ENCODE data around the gene B4GALNT3. TPM values are rescaled to one million over a fixed set of nuclear protein-coding genes. Genes with fewer than 3 reads are reported as not detected.

B4GALNT3 gene
- total RNA-seq, 3 donors from 2014 or later (not counting 1 experiment from before 2014, with no cell fraction given): 0.93 to 4.2 TPM; not detected in 1

DNA sequence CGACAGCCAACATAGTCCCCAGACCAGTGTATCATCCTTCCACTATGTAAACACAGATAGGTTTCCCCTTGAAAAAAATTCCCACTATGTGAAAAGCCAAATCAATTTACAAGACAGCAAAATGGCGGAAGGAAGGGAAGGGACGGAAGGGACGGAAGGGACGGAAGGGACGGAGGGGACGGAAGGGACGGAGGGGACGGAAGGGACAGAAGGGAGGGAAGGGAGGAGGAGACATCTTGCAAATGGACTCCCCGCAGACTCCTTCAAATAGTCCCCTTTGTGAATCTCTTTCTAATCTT is 128.2 kb downstream of the B4GALNT3 start:
- Mint-ChIP-seq H3K4me3 (no peak overlapping the region), H3K36me3 (no peaks in the 10 kb centered on the region), H3K9me3 (no peaks in the 10 kb centered on the region), H3K27ac (no peak overlapping the region), H3K27me3 (ENCODE audit: low read depth in 2 of 2) (no peaks in the 10 kb centered on the region), H3K4me1 (no peaks in the 10 kb centered on the region)
- Histone ChIP-seq H3K4me3 (ENCODE audit: low read length) (no peak overlapping the region), H3K9me3 (ENCODE audit: control insufficient read depth, insufficient read depth, low read length) (no peaks in the 10 kb centered on the region), H3K4me1 (ENCODE audit: control insufficient read depth, insufficient read depth, low read length) (no peaks in the 10 kb centered on the region), H3K36me3 (ENCODE audit: control insufficient read depth, insufficient read depth, low read length) (no peaks in the 10 kb centered on the region), H3K27me3 (ENCODE audit: control insufficient read depth, insufficient read depth, low read length) (no peaks in the 10 kb centered on the region), H3K27ac (ENCODE audit: low read length) (no peak overlapping the region)
- intact Hi-C loops (cut with micrococcal nuclease): no loop called here
- 97% methylated on average over 9 of the region's 10 CpGs for WGBS (ENCODE audit: insufficient coverage)
- no peak for TF ChIP-seq CTCF (IDR thresholded peaks at IDR 0.05)
- DNase-seq: no peak
- ATAC-seq: no peak

- Mint-ChIP-seq H3K4me3 (no peak overlapping the region), H3K4me1 (no peaks in the 10 kb centered on the region), H3K36me3 (no peaks in the 10 kb centered on the region), H3K9me3 (no peaks in the 10 kb centered on the region), H3K27ac (no peak overlapping the region), H3K27me3 (ENCODE audit: low read depth in 2 of 2) (no peaks in the 10 kb centered on the region)
- Histone ChIP-seq H3K27ac (ENCODE audit: low read length) (no peak overlapping the region), H3K9me3 (ENCODE audit: control insufficient read depth, insufficient read depth, low read length) (no peaks in the 10 kb centered on the region), H3K4me1 (ENCODE audit: control insufficient read depth, insufficient read depth, low read length) (no peaks in the 10 kb centered on the region), H3K36me3 (ENCODE audit: control insufficient read depth, insufficient read depth, low read length) (no peaks in the 10 kb centered on the region), H3K27me3 (ENCODE audit: control insufficient read depth, insufficient read depth, low read length) (no peaks in the 10 kb centered on the region), H3K4me3 (ENCODE audit: low read length) (no peak overlapping the region)
- DNase-seq (no peak), ATAC-seq (no peak)
- no peak for TF ChIP-seq CTCF (IDR thresholded peaks at IDR 0.05)
- WGBS (ENCODE audit: insufficient coverage): 100% methylated on average over 4 of the region's 4 CpGs
- intact Hi-C loops (cut with micrococcal nuclease): no loop called here
These were observed 128.9 kb downstream of the B4GALNT3 start for GRCh38 chr12:588646-589045.

DNA sequence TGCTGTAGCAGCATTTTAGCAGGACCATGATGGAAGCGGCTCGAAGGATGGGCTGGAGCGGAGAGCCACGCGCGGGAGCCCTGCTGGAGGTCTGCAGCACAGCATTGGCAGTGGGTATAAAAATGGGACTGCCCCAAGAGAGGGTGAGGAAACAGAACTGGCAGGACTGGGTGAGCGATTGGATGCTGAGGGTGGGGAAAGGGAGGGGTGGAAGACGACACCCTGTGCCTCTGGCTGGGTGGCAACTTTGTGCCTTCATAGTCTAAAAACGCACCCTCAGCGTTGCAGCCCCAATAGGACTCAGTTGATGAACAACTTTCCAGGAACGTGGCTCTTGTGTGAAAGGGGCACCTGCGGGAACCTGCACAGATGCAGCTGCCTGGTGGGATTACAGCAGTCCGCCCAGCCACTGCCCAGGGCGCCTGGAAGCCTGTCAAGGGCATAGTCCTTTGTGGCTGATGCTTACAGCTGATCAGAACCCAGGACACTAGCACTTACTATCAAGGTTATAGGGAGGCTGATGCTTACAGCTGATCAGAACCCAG is 130.5 kb downstream of the B4GALNT3 start:
- 86% methylated on average over 14 of the region's 14 CpGs for WGBS (ENCODE audit: insufficient coverage)
- no peak overlapping the region for H3K27ac Mint-ChIP-seq
- intact Hi-C loops (cut with micrococcal nuclease): no loop called here

More for the DNA sequence above, 130.5 kb downstream of the B4GALNT3 start:
- no peaks in the 10 kb centered on the region for H3K4me1 Mint-ChIP-seq
- H3K9me3 Mint-ChIP-seq: no peaks in the 10 kb centered on the region
- no peaks in the 10 kb centered on the region for H3K27me3 ChIP-seq (ENCODE audit: control insufficient read depth, insufficient read depth, low read length)
- ATAC-seq: no peak
- no peaks in the 10 kb centered on the region for H3K36me3 Mint-ChIP-seq
- no peak for DNase-seq
- H3K9me3 ChIP-seq (ENCODE audit: control insufficient read depth, insufficient read depth, low read length): no peaks in the 10 kb centered on the region
- no peak overlapping the region for H3K4me3 ChIP-seq (ENCODE audit: low read length)
- H3K36me3 ChIP-seq (ENCODE audit: control insufficient read depth, insufficient read depth, low read length): no peaks in the 10 kb centered on the region
- H3K4me1 ChIP-seq (ENCODE audit: control insufficient read depth, insufficient read depth, low read length): no peaks in the 10 kb centered on the region
- H3K4me3 Mint-ChIP-seq: no peak overlapping the region
- TF ChIP-seq CTCF (IDR thresholded peaks at IDR 0.05): no peak
- no peaks in the 10 kb centered on the region for H3K27me3 Mint-ChIP-seq (ENCODE audit: low read depth in 2 of 2)
- H3K27ac ChIP-seq (ENCODE audit: low read length): no peak overlapping the region

Data from natural killer cell (primary cell).